Activated T-cell treated with anti-CD3 and anti-CD28 coated beads, Interleukin-2, amount 50 U/mL, for 48 hours (primary cell): ENCODE data around the gene WDR87.
A peak's percentile ranks its signal among the peaks of the same experiment; 100 is the strongest.
"Not testable (repeated sequence)": the region's sequence is repeated elsewhere in the genome, so short reads cannot be mapped to it uniquely, and the experiment has no call there.

Experiments used
- DNase-seq, 2 experiments: peaks; one replicate each; pipeline ENCODE4 v3.0.0-alpha.2; 2020

WDR87 gene

GRCh38 chr19:37876032-37876431, 30.4 kb downstream of the WDR87 start:
- DNase-seq: no peak

DNA sequence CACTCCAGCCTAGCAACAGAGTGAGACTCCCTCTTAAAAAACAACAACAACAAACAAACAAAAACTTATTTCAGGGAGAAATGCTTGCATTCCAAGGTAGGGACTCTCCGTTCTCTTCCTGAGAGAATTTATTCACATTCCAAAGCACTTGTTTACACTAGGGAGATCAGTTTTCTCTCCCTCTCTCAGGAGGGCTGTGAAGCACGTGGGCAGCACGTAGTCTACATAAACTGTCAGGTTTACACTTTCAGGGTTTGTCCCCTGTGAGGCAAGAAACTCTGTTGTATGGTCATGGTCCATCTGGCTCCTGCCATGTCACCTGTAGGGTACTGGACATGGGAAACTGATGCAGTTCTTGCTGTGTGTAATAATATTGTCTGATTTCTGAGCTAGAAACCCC, 31.6 kb downstream of the WDR87 start:
- DNase-seq: no peak

DNA sequence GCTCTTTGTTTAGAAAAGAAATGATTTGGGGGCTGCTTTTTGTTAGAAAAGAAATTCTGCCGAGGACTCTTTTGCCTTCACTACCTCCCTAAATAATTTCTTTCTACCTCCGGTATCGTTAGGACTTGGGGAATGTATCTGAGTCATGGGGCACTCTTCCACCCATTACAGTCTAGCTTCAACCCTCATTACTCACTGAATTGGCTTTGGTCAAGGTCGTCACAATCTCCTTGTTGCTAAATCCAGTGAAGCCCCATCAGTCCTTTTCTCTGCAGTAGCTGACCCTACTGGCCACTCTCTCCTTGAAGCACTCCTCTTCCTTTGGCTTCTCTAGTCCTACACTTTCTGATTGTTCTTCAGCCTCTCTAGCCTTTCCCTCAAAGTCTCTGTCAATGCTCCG, 34.0 kb downstream of the WDR87 start:
- no peak for DNase-seq

- DNase-seq: no peak
Measured at GRCh38 chr19:37869766-37870340, 36.5 kb downstream of the WDR87 start.

GRCh38 chr19:37867831-37868230, 38.6 kb downstream of the WDR87 start:
- no peak for DNase-seq

DNA sequence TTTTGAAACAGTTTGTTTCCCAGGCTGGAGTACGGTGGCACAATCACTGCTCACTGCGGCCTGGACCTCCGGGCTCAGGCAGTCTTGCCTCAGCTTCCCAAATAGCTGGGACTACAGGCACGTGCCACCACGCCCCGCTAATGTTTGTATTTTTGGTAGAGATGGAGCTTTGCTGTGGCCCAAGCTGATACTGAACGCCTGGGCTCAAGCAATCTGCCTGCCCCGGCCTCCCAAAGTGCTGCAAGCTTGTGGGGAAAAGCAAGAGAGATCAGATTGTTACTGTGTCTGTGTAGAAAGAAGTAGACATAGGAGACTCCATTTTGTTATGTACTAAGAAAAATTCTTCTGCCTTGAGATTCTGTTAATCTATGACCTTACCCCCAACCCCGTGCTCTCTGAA, 40.5 kb downstream of the WDR87 start:
- not testable (repeated sequence) for DNase-seq

DNA sequence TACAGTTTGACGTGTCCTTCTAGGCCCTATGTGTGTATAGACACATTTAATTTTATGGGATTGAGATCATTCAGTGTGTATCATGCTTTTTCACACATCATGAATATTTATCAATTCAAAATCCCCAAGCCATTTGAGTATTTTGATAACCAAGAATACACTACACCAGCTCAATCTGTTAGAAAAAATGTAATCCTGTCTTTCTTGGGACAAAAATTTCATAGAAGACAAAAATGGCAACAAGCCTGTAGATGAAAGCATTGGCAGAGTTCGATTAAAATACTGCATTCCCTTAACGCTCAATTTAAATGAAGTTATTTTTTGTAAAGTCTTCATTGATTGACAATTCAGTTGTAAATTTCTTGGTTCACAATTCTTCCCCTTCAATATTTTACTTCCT, 41.9 kb downstream of the WDR87 start:
- DNase-seq: no peak

- peak; percentile 39 to 49 for DNase-seq
Measured at GRCh38 chr19:37855098-37855497, 51.3 kb downstream of the WDR87 start.

DNA sequence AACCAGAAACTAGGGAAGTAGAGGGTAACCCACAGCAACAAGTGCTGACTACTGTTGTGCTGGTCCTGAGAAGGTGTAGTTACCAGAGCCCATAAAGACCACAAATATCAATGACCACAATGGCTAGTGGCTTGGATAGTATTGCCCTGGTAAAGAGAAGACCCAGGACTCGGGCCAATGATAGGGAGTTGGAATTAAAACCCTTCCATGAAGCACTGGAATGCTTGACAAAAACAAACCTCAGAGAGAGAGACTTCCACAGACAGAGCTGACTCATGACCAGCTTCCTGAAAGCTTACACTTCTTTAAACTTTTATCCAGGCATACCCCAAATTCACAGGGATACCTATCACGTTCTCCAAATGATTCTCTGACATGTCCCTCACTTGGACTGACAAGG, 60.5 kb downstream of the WDR87 start:
- no peak for DNase-seq
